GM23248 (cell line): Measurements from ENCODE around the gene MMP10. TPM values are rescaled to one million over a fixed set of nuclear protein-coding genes. Genes with fewer than 3 reads are reported as not detected.
A peak's percentile ranks its signal among the peaks of the same experiment; 100 is the strongest.

Experiments used
- DNase-seq: peaks from one replicate; pipeline ENCODE4 v3.0.0-alpha.2; 2015
- H2AFZ ChIP-seq: fragments of 200-600 bp; sonication (generic); 2 replicates; pipeline ENCODE4 v1.6.1; 2016; ENCODE audit warnings: antibody characterized with exemption
- H3F3A ChIP-seq: fragments of 200-600 bp; sonication (generic); 2 replicates; pipeline ENCODE4 v1.6.1; 2016; ENCODE audit warnings: mild to moderate bottlenecking, antibody characterized with exemption, mixed run types; ENCODE audit not compliant: insufficient read depth
- H3K27ac ChIP-seq: fragments of 200-600 bp; sonication (generic); 2 replicates; pipeline ENCODE4 v1.5.1; 2016; ENCODE audit warnings: mild to moderate bottlenecking
- H3K27me3 ChIP-seq: fragments of 200-600 bp; sonication (generic); replicated peaks from 2 replicates; pipeline ENCODE4 v1.6.1; 2016; ENCODE audit warnings: mild to moderate bottlenecking; ENCODE audit not compliant: insufficient read depth
- H3K36me3 ChIP-seq: fragments of 200-600 bp; sonication (generic); 2 replicates; pipeline ENCODE4 v1.6.1; 2016; ENCODE audit warnings: low read depth, mild to moderate bottlenecking
- H3K4me1 ChIP-seq: fragments of 200-600 bp; sonication (generic); 2 replicates; pipeline ENCODE4 v1.6.1; 2016; ENCODE audit warnings: mild to moderate bottlenecking; ENCODE audit not compliant: insufficient read depth
- H3K4me2 ChIP-seq: fragments of 200-600 bp; sonication (generic); one replicate; pipeline ENCODE4 v1.6.1; 2016; ENCODE audit warnings: mild to moderate bottlenecking; ENCODE audit not compliant: unreplicated experiment
- H3K4me3 ChIP-seq: fragments of 200-600 bp; sonication (generic); 2 replicates; pipeline ENCODE4 v1.5.1; 2016; ENCODE audit warnings: mild to moderate bottlenecking
- H3K79me2 ChIP-seq: fragments of 200-600 bp; sonication (generic); 2 replicates; pipeline ENCODE4 v1.6.1; 2016; ENCODE audit warnings: mild to moderate bottlenecking; ENCODE audit not compliant: insufficient read depth
- H3K9ac ChIP-seq: fragments of 200-600 bp; sonication (generic); 2 replicates; pipeline ENCODE4 v1.6.1; 2016; ENCODE audit warnings: mild to moderate bottlenecking
- H3K9me2 ChIP-seq: fragments of 200-600 bp; sonication (generic); 2 replicates; pipeline ENCODE4 v1.6.1; 2016; ENCODE audit warnings: mixed run types, mild to moderate bottlenecking, moderate library complexity; ENCODE audit not compliant: insufficient read depth
- H3K9me3 ChIP-seq: fragments of 200-600 bp; sonication (generic); one replicate; pipeline ENCODE4 v1.6.1; 2017; ENCODE audit warnings: low read depth
- H4K20me1 ChIP-seq: fragments of 200-600 bp; sonication (generic); 2 replicates; pipeline ENCODE4 v1.6.0; 2016; ENCODE audit not compliant: insufficient read depth
- EZH2 ChIP-seq: fragments of 200-600 bp; sonication (generic); IDR thresholded peaks from 2 replicates; pipeline ENCODE4 v1.6.1; 2018; ENCODE audit warnings: antibody characterized with exemption, mild to moderate bottlenecking; ENCODE audit not compliant: insufficient read depth, poor library complexity, severe bottlenecking
- EZH2phosphoT487 ChIP-seq: fragments of 200-600 bp; sonication (generic); IDR thresholded peaks from 2 replicates; pipeline ENCODE4 v1.6.1; 2018; ENCODE audit warnings: antibody characterized with exemption, moderate library complexity, mild to moderate bottlenecking, low read depth; ENCODE audit not compliant: insufficient read depth
- WGBS, 2 experiments: methylation state at CpG; one replicate each; pipeline ENCODE4 v1.1.6; 2015 to 2017; ENCODE audit warnings: low lambda C conversion rate in 2 of 2, low coverage in 1 of 2; ENCODE audit errors: missing lambda C conversion rate in 2 of 2; 5-methylcytosine and 5-hydroxymethylcytosine counted together
- in situ Hi-C: fragments of 300-500 bp; cut with MboI; formaldehyde crosslinking; loops from 2 replicates; pipeline ENCODE4 v1.15.0; 2020
- polyA plus RNA-seq: library from polyadenylated mRNA; unstranded; fragments of >200 nt; fragmentation: Nextera tagmentation; extraction: Ambion mirVana; gene quantifications from 2 replicates; pipeline ENCODE4 v1.2.1, GENCODE V29; 2016
- total RNA-seq: library from RNA; depleted of rRNA; stranded (reverse); fragments of >200 nt; shearing (Covaris generic); gene quantifications from 2 replicates; pipeline ENCODE4 v1.2.3, GENCODE V29; 2014; rRNA removed

Gene MMP10
- total and polyA plus RNA-seq, 2 experiments from 2014 or later, result 0.97 to 1.1 TPM

GRCh38 chr11:102724904-102725500, 55.4 kb downstream of the MMP10 start, which contains the start of gene MMP8:
MMP8 (minus strand) TSS chr11:102724954; CDS start chr11:102724855, 99 bp downstream.
- Histone ChIP-seq H3K4me1 (peaks cover 21% of the 10 kb centered on the region; the same call in 1 of the 2 replicates), H3K4me2 (no peak within 1 kb of the TSS), H3K27ac (no peak within 1 kb of the TSS), H3K27me3 (no peaks in the 10 kb centered on the region), H3K9me3 (no peaks in the 10 kb centered on the region), H4K20me1 (no peaks in the 10 kb centered on the region), H3F3A (peaks cover 14% of the 10 kb centered on the region; the same call in 1 of the 2 replicates), H2AFZ (peak within 1 kb of the TSS; percentile 5; the same call in 1 of the 2 replicates), H3K4me3 (no peak within 1 kb of the TSS), H3K36me3 (no peaks in the 10 kb centered on the region), H3K9ac (no peak within 1 kb of the TSS), H3K79me2 (no peaks in the 10 kb centered on the region), H3K9me2 (no peaks in the 10 kb centered on the region)
- WGBS, 2 experiments, result 34 to 35% methylated on average over 2 of the region's 2 CpGs
- TF ChIP-seq EZH2 (no peak), EZH2phosphoT487 (no peak)
- DNase-seq, result peak; percentile 37
- in situ Hi-C loops, result no loop called here

DNA sequence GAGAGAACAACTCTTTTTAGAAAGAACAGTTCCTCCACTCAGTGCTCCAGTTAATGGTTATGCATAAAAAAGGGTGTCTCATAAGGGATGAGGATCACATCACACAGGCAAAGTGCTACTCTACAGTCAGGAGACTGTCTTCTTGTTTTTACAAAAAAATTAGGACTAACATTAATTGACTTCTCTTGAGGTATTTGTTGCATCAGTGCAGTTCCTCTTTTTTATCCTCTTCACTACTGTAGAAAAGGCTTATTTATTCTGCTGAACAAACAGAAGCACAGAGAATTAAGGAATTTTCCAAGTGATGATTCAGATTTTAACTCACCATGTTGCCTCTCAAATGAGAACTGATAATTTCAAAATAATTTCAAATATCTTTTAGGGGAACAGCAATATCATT, 57.6 kb downstream of the MMP10 start:
- no peaks in the 10 kb centered on the region for H3K9me2 ChIP-seq
- no peak for TF ChIP-seq EZH2
- no peak for TF ChIP-seq EZH2phosphoT487
- H4K20me1 ChIP-seq, result no peaks in the 10 kb centered on the region
- no peak overlapping the region for H2AFZ ChIP-seq
- no peak overlapping the region for H3K9ac ChIP-seq
- peaks cover 5% of the 10 kb centered on the region; the same call in 1 of the 2 replicates for H3K27me3 ChIP-seq
- peaks cover 12% of the 10 kb centered on the region; the same call in 1 of the 2 replicates for H3F3A ChIP-seq
- in situ Hi-C loops, result no loop called here
- no peak overlapping the region for H3K4me3 ChIP-seq
- H3K27ac ChIP-seq, result no peak overlapping the region
- no peaks in the 10 kb centered on the region for H3K9me3 ChIP-seq
- H3K4me1 ChIP-seq, result peaks cover 14% of the 10 kb centered on the region; the same call in 1 of the 2 replicates
- no peaks in the 10 kb centered on the region for H3K79me2 ChIP-seq
- no peak for DNase-seq
- H3K4me2 ChIP-seq, result no peak overlapping the region
- no peaks in the 10 kb centered on the region for H3K36me3 ChIP-seq

Other genes starting within 250 kb of the MMP10 start
- gene MMP7, start 249.9 kb downstream of the MMP10 start, total RNA-seq, result not detected in 2 replicates
- not detected in 2 replicates for gene MMP7, start 249.9 kb downstream of the MMP10 start, polyA plus RNA-seq
- gene MMP20, start 155.3 kb downstream of the MMP10 start, total RNA-seq, result not detected in 2 replicates
- gene MMP20, start 155.3 kb downstream of the MMP10 start, polyA plus RNA-seq, result not detected in 2 replicates
- gene MMP27, start 74.9 kb downstream of the MMP10 start, total RNA-seq, result not detected in 2 replicates
- 0.09 TPM in 1 of 2 replicates, not detected in the other for gene MMP27, start 74.9 kb downstream of the MMP10 start, polyA plus RNA-seq
- not detected in 2 replicates for gene MMP8, start 55.7 kb downstream of the MMP10 start, total RNA-seq
- not detected in 2 replicates for gene MMP8, start 55.7 kb downstream of the MMP10 start, polyA plus RNA-seq
- gene MMP1, start 17.5 kb upstream of the MMP10 start, total RNA-seq, result 53.2 and 68.3 TPM in 2 replicates
- gene MMP1, start 17.5 kb upstream of the MMP10 start, polyA plus RNA-seq, result 34.5 and 37.9 TPM in 2 replicates
- 16.1 and 19.1 TPM in 2 replicates for gene MMP3, start 63.0 kb upstream of the MMP10 start, total RNA-seq
- 18.8 and 24.4 TPM in 2 replicates for gene MMP3, start 63.0 kb upstream of the MMP10 start, polyA plus RNA-seq
- gene MMP12, start 94.4 kb upstream of the MMP10 start, total RNA-seq, result 0.51 and 0.76 TPM in 2 replicates
- 0.19 and 0.41 TPM in 2 replicates for gene MMP12, start 94.4 kb upstream of the MMP10 start, polyA plus RNA-seq
- not detected in 2 replicates for gene MMP13, start 175.1 kb upstream of the MMP10 start, total RNA-seq
- not detected in 2 replicates for gene MMP13, start 175.1 kb upstream of the MMP10 start, polyA plus RNA-seq